GM12872 (cell line): ENCODE measurements around the gene SLC8A3.

Experiments used
- TF ChIP-seq, protein P1 (sequence below): IDR thresholded peaks from 3 replicates; pipeline ENCODE4 v1.5.1; 2011; ENCODE audit warnings: low read depth, mild to moderate bottlenecking, low read length, moderate library complexity; ENCODE audit not compliant: insufficient read depth

SLC8A3 gene

DNA sequence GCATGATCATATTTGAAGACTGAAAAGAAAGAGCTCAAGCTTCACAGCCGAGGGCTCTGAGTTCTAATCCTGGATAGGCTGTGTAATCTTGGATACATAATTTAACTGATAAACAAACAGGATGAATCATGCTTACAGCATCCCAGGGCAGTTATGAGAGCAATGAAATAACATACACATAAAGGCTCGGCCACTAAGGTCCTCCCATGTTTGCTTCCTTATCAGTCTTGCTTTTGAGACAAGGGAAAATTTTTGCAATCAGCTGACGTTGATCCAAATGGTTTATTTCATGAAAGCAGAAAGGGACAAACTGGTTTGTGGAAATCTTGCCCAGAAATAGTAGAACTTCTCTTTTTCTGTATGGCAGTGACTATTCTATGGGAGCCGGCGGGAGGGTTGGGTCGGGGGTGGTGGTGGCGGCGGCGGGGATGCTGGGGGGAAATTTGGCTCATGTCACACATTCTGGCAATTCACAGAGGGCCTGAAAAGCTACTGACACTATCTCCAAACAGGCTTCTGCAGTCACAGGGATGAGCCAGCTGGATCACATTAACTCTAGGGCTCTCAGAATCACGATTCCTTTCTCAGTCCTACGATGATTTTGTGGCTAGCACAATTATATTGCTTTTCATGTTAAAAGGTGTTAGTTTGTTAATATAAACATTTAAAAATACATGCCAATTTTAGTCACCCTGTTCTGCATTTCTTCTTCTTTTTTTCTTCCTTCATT is 124.5 kb downstream of the SLC8A3 start:
- TF ChIP-seq, protein P1, sequence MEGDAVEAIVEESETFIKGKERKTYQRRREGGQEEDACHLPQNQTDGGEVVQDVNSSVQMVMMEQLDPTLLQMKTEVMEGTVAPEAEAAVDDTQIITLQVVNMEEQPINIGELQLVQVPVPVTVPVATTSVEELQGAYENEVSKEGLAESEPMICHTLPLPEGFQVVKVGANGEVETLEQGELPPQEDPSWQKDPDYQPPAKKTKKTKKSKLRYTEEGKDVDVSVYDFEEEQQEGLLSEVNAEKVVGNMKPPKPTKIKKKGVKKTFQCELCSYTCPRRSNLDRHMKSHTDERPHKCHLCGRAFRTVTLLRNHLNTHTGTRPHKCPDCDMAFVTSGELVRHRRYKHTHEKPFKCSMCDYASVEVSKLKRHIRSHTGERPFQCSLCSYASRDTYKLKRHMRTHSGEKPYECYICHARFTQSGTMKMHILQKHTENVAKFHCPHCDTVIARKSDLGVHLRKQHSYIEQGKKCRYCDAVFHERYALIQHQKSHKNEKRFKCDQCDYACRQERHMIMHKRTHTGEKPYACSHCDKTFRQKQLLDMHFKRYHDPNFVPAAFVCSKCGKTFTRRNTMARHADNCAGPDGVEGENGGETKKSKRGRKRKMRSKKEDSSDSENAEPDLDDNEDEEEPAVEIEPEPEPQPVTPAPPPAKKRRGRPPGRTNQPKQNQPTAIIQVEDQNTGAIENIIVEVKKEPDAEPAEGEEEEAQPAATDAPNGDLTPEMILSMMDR: no peak

DNA sequence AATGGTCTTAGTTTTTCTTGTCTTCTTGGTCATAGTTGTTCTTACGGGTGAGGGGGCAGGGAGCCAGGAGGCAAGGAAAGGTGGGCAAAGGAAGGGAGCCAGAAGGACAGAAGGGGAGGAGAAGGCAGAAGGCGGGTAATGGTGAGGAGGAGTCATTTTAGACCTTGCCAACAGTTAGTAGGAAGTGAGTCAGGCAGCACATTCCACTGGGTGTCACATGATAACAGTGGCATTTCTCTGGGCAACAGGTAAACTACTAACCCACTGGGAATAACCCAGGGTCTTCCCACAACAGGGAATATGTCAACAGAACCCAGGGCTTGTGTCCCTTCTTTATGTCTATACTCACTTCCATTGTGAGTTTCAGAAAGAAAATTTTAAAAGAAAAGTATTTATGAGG is 127.6 kb downstream of the SLC8A3 start:
- TF ChIP-seq, protein P1: no peak

DNA sequence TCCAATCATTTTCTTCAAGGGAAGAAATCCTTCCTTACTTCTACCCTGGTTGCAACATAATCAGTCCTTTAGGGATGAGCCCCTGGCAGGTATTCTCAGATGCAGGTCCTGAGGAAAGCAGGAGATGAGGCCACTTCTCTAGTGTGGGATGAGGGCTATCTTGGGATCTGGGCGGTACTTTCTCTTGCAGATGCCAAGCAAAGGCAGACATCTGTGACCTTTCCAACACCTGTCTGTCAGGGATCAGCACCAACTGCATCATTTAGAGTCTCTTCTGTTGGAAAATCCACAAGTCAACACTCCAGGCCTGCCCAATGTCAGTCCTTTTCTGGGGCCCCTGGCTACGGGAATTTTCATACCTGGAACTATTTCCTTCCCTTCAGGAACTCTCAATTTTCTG is 129.2 kb downstream of the SLC8A3 start:
- TF ChIP-seq, protein P1: no peak

DNA sequence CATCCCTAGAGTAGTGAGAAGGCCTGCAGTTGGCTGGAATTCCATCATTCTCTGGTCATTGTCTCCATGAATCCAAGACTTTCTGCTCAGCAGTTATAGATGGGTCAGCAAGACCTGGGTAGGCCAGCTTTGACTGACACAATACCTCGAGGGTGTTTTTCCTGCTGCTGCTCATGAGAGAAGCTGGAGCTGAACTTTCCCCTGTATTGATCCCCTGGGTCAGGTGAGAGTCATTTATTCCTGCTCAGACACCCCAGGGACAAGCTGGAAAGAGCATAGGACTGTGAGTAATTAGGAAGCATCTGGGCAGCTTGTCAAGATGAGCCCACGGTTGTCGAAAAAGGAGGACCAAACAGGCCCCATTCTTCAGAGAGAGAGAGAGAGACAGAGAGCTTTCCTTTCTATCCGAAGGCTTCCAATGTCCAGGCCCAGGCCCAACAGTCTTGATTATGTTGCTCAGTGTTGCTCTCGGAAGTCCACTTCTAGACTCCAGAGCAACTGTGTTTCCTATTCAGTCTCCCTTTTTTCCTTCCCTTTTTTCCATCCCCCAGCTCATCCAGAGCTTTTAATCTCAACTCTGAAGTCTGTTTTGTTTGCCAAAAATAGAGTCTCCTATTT is 131.1 kb downstream of the SLC8A3 start:
- TF ChIP-seq, protein P1: no peak

DNA sequence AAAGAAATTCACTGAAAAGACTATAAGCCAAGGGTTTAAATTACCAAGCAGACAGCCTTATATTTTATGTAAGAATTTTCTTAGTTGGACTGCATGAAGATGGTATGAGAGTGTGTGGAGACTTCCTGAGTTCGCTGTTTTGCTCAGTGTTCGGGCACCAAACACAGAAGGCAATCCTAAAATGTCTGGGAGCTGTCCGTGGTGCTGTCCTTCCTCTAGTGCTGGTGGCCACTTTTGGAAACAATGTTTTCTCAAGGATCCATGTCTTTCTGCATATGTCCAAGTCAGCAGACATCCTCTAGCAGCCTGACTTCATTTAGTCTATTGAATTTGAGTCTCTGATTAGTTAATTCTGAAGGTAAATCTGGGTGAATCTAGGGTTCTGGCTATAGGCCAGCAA is 135.8 kb downstream of the SLC8A3 start:
- TF ChIP-seq, protein P1: no peak

DNA sequence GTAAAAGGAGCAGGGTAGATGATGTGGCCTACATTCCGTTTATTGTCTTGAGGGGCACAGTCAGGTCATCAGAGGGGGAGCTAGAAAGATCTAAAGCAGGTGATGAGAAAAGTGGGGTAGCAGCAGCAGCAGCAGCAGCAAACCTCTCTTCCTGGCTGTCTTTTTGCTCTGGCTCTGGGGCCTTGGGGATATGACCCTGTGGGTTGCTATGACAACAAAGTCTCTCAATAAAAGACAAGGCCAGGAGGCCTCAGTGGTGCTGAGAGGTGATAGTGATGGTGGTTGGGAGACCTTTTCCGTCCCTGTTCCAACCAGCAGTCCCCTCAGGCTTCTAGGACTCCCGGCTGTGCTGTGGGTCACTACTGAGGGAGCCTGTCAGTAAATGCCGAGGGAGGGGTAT is 138.6 kb downstream of the SLC8A3 start:
- TF ChIP-seq, protein P1: no peak

DNA sequence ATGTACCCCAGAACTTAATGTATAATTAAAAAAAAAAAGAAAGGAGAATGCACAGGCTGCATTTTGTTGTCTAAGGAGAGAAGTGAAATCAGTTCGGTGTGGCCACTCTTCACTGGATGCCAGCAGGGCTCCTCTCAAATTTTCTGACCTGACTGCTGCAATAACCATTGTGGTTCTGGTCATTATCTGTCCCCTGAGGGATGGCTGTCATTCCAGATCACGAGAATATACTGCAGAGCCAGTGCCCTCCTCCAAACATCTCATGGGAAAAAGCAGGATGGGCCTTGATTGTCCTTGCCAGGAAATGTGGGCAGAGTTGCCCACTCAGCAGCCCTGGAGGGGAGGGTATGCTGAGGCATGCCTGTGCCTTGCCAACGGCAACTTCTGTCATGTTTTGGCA is 139.1 kb downstream of the SLC8A3 start:
- TF ChIP-seq, protein P1: no peak
